Caco-2 (cell line): ENCODE data around the gene PELI2. TPM values are rescaled to one million over a fixed set of nuclear protein-coding genes. Genes with fewer than 3 reads are reported as not detected.
"Not testable (repeated sequence)": the region's sequence is repeated elsewhere in the genome, so short reads cannot be mapped to it uniquely, and the experiment has no call there.

Experiments
- BruUV-seq: library from RNA; stranded (reverse); fragments of 400-500 nt; replicated peaks from 2 replicates; lab custom pipeline; 2021; lab: Mats Ljungman, UMichigan
- CTCF ChIA-PET: fragments of 300-600 bp; sonication (Branson Sonifier 250); formaldehyde crosslinking; loops from one replicate; lab custom pipeline; 2022; ENCODE audit warnings: antibody characterized with exemption; lab: Charles Lee
- POLR2A ChIA-PET: fragments of 300-600 bp; sonication (Branson Sonifier 250); formaldehyde crosslinking; loops from one replicate; lab custom pipeline; 2022; ENCODE audit warnings: antibody characterized with exemption; lab: Charles Lee
- DNase-seq, 2 experiments: peaks; one replicate each; pipeline versions ENCODE4 v3.0.0 to v3.0.0-alpha.2; 2020 to 2022
- H3K27me3 ChIP-seq: replicated peaks from 2 replicates; pipeline ENCODE4 v1.6.0; 2011; ENCODE audit warnings: low read length; ENCODE audit not compliant: control insufficient read depth, insufficient read depth
- H3K36me3 ChIP-seq: 2 replicates; pipeline ENCODE4 v1.5.1; 2011; ENCODE audit warnings: low read length; ENCODE audit not compliant: control insufficient read depth, insufficient read depth
- H3K4me1 ChIP-seq: fragments of 250-450 bp; sonication (Bioruptor Pico); 2 replicates; pipeline ENCODE4 v1.5.1; 2020; ENCODE audit warnings: mild to moderate bottlenecking
- H3K4me3 ChIP-seq: 2 replicates; pipeline ENCODE4 v1.5.1; 2011; ENCODE audit warnings: low read depth, mild to moderate bottlenecking, control low read depth, low read length
- H3K9me3 ChIP-seq: fragments of 250-450 bp; sonication (Bioruptor Pico); 2 replicates; pipeline ENCODE4 v1.5.1; 2020; ENCODE audit warnings: mild to moderate bottlenecking, moderate library complexity
- H3K27ac Mint-ChIP-seq: one replicate; pipeline ENCODE4 v1.8.0; 2022; ENCODE audit warnings: mixed read lengths; ENCODE audit not compliant: unreplicated experiment
- H3K27me3 Mint-ChIP-seq: one replicate; pipeline ENCODE4 v1.8.0; 2022; ENCODE audit warnings: mixed read lengths; ENCODE audit not compliant: insufficient read depth, unreplicated experiment
- H3K36me3 Mint-ChIP-seq: one replicate; pipeline ENCODE4 v1.8.0; 2022; ENCODE audit warnings: mild to moderate bottlenecking, mixed read lengths; ENCODE audit not compliant: insufficient read depth, unreplicated experiment
- H3K4me1 Mint-ChIP-seq: one replicate; pipeline ENCODE4 v1.8.0; 2022; ENCODE audit warnings: low read depth, mixed read lengths; ENCODE audit not compliant: unreplicated experiment
- H3K4me3 Mint-ChIP-seq: one replicate; pipeline ENCODE4 v1.8.0; 2022; ENCODE audit warnings: mild to moderate bottlenecking, moderate library complexity, mixed read lengths; ENCODE audit not compliant: unreplicated experiment
- H3K9me3 Mint-ChIP-seq: one replicate; pipeline ENCODE4 v1.8.0; 2022; ENCODE audit warnings: mixed read lengths; ENCODE audit not compliant: unreplicated experiment
- intact Hi-C: fragments of 100-400 bp; cut with micrococcal nuclease; formaldehyde crosslinking; loops from one replicate; pipeline ENCODE4 v1.10.0; 2022; ENCODE audit not compliant: unreplicated experiment
- total RNA-seq: library from RNA; stranded (reverse); gene quantifications from 2 replicates; pipeline ENCODE4 v1.2.3, GENCODE V29; 2022
- TF ChIP-seq, protein P1 (sequence below), 2 experiments: fragments of 200-600 bp in 1 of 2; IDR thresholded peaks; 1 replicate in 1 of 2; 2 replicates in 1 of 2; pipeline versions ENCODE4 v1.5.1 to v1.8.0; 2011 to 2022; ENCODE audit warnings: antibody characterized with exemption in 1 of 2, control low read depth in 1 of 2, inconsistent platforms in 1 of 2, low read depth in 1 of 2, low read length in 1 of 2, mild to moderate bottlenecking in 1 of 2, moderate library complexity in 1 of 2; ENCODE audit not compliant: insufficient read depth in 1 of 2, severe bottlenecking in 1 of 2, unreplicated experiment in 1 of 2

PELI2 gene
- total RNA-seq, 1 experiment from 2014 or later, result 8.5 TPM

DNA sequence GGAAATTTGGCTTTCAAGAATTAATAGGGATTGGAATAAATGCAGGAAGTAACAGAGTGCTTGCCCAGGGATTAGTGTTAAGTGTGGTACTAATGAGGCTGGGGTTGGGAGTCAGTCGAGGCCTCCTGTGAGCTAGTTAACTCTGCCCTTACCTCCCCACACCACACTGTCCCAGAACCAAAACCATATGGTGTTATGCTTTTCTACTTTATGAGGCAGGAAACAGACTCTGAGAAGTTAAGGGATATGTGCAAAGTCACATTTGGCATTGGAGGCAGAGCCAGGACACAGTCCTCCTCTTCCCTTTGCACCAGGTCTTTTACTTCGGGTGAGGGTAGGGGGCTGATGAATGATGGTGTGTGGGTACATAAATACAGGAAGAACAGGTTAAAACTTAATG lies 41.9 kb downstream of the PELI2 start:
- peaks cover 6% of the 10 kb centered on the region; the same call in 1 of the 2 replicates for H3K9me3 ChIP-seq
- Mint-ChIP-seq H3K9me3 (peaks cover 30% of the 10 kb centered on the region), H3K4me1 (no peaks in the 10 kb centered on the region), H3K27ac (no peak overlapping the region), H3K4me3 (no peak overlapping the region), H3K36me3 (no peaks in the 10 kb centered on the region), H3K27me3 (no peaks in the 10 kb centered on the region)
- no peaks in the 10 kb centered on the region for H3K27me3 ChIP-seq
- CTCF ChIA-PET, result no interaction called here
- no peak for DNase-seq
- intact Hi-C loops, result no loop called here
- H3K4me3 ChIP-seq, result no peak overlapping the region
- POLR2A ChIA-PET, result no interaction called here
- no peaks in the 10 kb centered on the region for H3K36me3 ChIP-seq
- TF ChIP-seq, protein P1, sequence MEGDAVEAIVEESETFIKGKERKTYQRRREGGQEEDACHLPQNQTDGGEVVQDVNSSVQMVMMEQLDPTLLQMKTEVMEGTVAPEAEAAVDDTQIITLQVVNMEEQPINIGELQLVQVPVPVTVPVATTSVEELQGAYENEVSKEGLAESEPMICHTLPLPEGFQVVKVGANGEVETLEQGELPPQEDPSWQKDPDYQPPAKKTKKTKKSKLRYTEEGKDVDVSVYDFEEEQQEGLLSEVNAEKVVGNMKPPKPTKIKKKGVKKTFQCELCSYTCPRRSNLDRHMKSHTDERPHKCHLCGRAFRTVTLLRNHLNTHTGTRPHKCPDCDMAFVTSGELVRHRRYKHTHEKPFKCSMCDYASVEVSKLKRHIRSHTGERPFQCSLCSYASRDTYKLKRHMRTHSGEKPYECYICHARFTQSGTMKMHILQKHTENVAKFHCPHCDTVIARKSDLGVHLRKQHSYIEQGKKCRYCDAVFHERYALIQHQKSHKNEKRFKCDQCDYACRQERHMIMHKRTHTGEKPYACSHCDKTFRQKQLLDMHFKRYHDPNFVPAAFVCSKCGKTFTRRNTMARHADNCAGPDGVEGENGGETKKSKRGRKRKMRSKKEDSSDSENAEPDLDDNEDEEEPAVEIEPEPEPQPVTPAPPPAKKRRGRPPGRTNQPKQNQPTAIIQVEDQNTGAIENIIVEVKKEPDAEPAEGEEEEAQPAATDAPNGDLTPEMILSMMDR (IDR thresholded peaks at IDR 0.05; ENCODE audit: insufficient read depth in 1 of 2, low read depth in 1 of 2, low read length in 1 of 2, severe bottlenecking in 1 of 2, unreplicated experiment in 1 of 2), result no peak
- BruUV-seq, result no TSS peak
- no peaks in the 10 kb centered on the region for H3K4me1 ChIP-seq

GRCh38 chr14:56161658-56162057 lies 43.4 kb downstream of the PELI2 start:
- Mint-ChIP-seq H3K27ac (no peak overlapping the region), H3K9me3 (peaks cover 46% of the 10 kb centered on the region), H3K4me1 (no peaks in the 10 kb centered on the region), H3K4me3 (no peak overlapping the region), H3K27me3 (no peaks in the 10 kb centered on the region), H3K36me3 (no peaks in the 10 kb centered on the region)
- intact Hi-C loops, result no loop called here
- no TSS peak for BruUV-seq
- TF ChIP-seq, protein P1 (IDR thresholded peaks at IDR 0.05; ENCODE audit: insufficient read depth in 1 of 2, low read depth in 1 of 2, low read length in 1 of 2, severe bottlenecking in 1 of 2, unreplicated experiment in 1 of 2), result no peak
- no peaks in the 10 kb centered on the region for H3K4me1 ChIP-seq
- H3K4me3 ChIP-seq, result no peak overlapping the region
- DNase-seq, result no peak
- no peaks in the 10 kb centered on the region for H3K36me3 ChIP-seq
- POLR2A ChIA-PET, result no interaction called here
- CTCF ChIA-PET, result no interaction called here
- H3K9me3 ChIP-seq, result peaks cover 10% of the 10 kb centered on the region; the same call in 1 of the 2 replicates
- no peaks in the 10 kb centered on the region for H3K27me3 ChIP-seq

GRCh38 chr14:56162476-56162875 lies 44.3 kb downstream of the PELI2 start:
- no peak overlapping the region for H3K27ac Mint-ChIP-seq
- H3K9me3 Mint-ChIP-seq, result peaks cover 54% of the 10 kb centered on the region
- no peaks in the 10 kb centered on the region for H3K27me3 Mint-ChIP-seq
- CTCF ChIA-PET, result no interaction called here
- H3K4me1 Mint-ChIP-seq, result no peaks in the 10 kb centered on the region
- H3K36me3 Mint-ChIP-seq, result no peaks in the 10 kb centered on the region
- POLR2A ChIA-PET, result no interaction called here
- TF ChIP-seq, protein P1 (IDR thresholded peaks at IDR 0.05; ENCODE audit: insufficient read depth in 1 of 2, low read depth in 1 of 2, low read length in 1 of 2, severe bottlenecking in 1 of 2, unreplicated experiment in 1 of 2), result no peak
- no peaks in the 10 kb centered on the region for H3K36me3 ChIP-seq
- H3K4me1 ChIP-seq, result no peaks in the 10 kb centered on the region
- BruUV-seq, result no TSS peak
- no peak overlapping the region for H3K4me3 Mint-ChIP-seq
- H3K27me3 ChIP-seq, result no peaks in the 10 kb centered on the region
- H3K4me3 ChIP-seq, result no peak overlapping the region
- peaks cover 13% of the 10 kb centered on the region; the same call in 1 of the 2 replicates for H3K9me3 ChIP-seq
- intact Hi-C loops, result no loop called here
- DNase-seq, result no peak

- intact Hi-C loops, CTCF ChIA-PET, H3K27me3 ChIP-seq, H3K36me3 Mint-ChIP-seq, H3K27me3 Mint-ChIP-seq, H3K4me1 ChIP-seq, DNase-seq, POLR2A ChIA-PET, H3K36me3 ChIP-seq, H3K4me3 ChIP-seq, H3K27ac Mint-ChIP-seq, BruUV-seq, H3K4me3 Mint-ChIP-seq, H3K4me1 Mint-ChIP-seq: not testable (repeated sequence)
- H3K9me3 ChIP-seq, result peaks cover 15% of the 10 kb centered on the region; the same call in 1 of the 2 replicates
- peaks cover 55% of the 10 kb centered on the region for H3K9me3 Mint-ChIP-seq
Observed at GRCh38 chr14:56166579-56166978, 48.4 kb downstream of the PELI2 start.
